Effector memory CD8-positive, alpha-beta T cell (primary cell): ENCODE data around the gene ACTL7A.
"Not testable (repeated sequence)": the region's sequence is repeated elsewhere in the genome, so short reads cannot be mapped to it uniquely, and the experiment has no call there.

Experiments
- ATAC-seq: fragments of 150-1000 bp; cut with Tn5 transposase; replicated peaks from 2 replicates; pipeline ENCODE4 v1.10.0; 2021; ENCODE audit warnings: mild to moderate bottlenecking, moderate library complexity
- DNase-seq, 3 experiments: peaks; one replicate each; pipeline ENCODE4 v3.0.0; 2021
- H3K27ac Mint-ChIP-seq, 2 donors: one replicate each; pipeline ENCODE4 v1.8.0; 2022; ENCODE audit warnings: mild to moderate bottlenecking in 2 of 2, mixed read lengths in 2 of 2, moderate library complexity in 2 of 2
- H3K27me3 Mint-ChIP-seq, 2 donors: one replicate each; pipeline ENCODE4 v1.8.0; 2022; ENCODE audit warnings: mixed read lengths in 2 of 2
- H3K36me3 Mint-ChIP-seq: one replicate; pipeline ENCODE4 v1.8.0; 2022; ENCODE audit warnings: mild to moderate bottlenecking, moderate library complexity, mixed read lengths; ENCODE audit not compliant: insufficient read depth
- H3K4me1 Mint-ChIP-seq, 2 donors: one replicate each; pipeline ENCODE4 v1.8.0; 2022; ENCODE audit warnings: low read depth in 2 of 2, mixed read lengths in 2 of 2
- H3K4me3 Mint-ChIP-seq, 2 donors: one replicate each; pipeline ENCODE4 v1.8.0; 2022; ENCODE audit warnings: mild to moderate bottlenecking in 2 of 2, mixed read lengths in 2 of 2, moderate library complexity in 2 of 2
- H3K9me3 Mint-ChIP-seq, 2 donors: one replicate each; pipeline ENCODE4 v1.8.0; 2022; ENCODE audit warnings: mixed read lengths in 2 of 2

ACTL7A gene

DNA sequence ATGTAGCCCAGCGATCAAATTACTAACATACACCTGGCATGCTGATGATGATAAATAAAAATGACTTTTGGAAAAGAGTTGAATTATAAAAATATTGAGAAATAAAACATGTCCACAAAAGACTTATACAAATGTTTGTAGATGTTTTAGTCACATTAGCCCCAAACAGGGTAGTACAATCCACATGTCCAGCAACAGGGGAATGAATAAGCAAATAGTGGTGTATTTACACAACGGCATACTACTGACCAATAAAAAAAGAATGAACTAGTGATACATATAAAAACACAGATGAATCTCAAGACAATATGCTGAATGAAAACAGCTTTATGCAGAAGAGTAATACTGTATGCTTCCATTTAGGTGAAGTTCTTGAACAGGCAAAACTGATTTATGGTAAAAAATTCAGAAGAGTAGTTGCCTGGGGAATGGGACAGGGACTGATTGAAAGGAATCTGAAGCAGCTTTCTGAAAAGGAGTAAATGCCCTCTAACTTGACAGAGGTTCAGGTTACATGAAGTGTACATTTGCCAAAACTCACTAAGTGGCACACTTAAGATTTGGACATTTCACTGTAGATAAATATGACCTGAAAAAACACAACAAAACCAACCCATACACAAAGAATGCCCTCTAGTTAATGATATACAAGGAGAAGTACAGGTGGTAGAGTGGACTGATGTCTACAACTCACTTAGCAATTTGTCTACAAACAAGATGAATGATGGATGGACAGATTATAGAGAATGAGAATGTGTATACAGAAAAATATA is 35.4 kb downstream of the ACTL7A start:
- Mint-ChIP-seq H3K27me3 (no peaks in the 10 kb centered on the region), H3K36me3 (peaks cover 78% of the 10 kb centered on the region), H3K27ac (no peak overlapping the region), H3K4me1 (no peaks in the 10 kb centered on the region), H3K9me3 (no peaks in the 10 kb centered on the region), H3K4me3 (no peak overlapping the region)
- DNase-seq (no peak), ATAC-seq (no peak)

GRCh38 chr9:108899023-108899695 is 37.1 kb downstream of the ACTL7A start:
- H3K4me1 Mint-ChIP-seq, H3K4me3 Mint-ChIP-seq, H3K27me3 Mint-ChIP-seq, DNase-seq, ATAC-seq, H3K9me3 Mint-ChIP-seq: not testable (repeated sequence)
- Mint-ChIP-seq H3K36me3 (peaks cover 78% of the 10 kb centered on the region), H3K27ac (peak overlapping the region in 1 of 2 donors; percentile 41)

DNA sequence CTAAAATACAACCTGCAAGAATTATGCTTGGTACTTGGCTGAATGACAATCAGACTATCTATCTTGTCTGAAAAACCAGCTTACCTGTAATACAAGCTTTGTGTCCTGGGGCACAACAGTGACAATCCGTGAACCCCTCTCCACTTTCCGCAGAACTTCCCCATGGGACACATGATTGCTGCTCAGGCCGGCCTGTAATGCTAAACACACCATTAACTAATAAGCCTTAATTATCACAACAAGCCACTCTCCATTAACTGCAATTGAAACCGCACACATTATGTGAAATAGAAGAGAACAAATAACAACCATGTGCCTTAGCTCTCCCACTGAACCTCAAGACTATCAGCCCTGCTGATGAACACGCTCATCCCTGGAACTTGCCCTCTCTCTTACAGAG is 38.1 kb downstream of the ACTL7A start:
- Mint-ChIP-seq H3K27me3 (no peaks in the 10 kb centered on the region), H3K9me3 (no peaks in the 10 kb centered on the region), H3K27ac (peak overlapping the region; percentile 11 to 55), H3K4me1 (no peaks in the 10 kb centered on the region), H3K36me3 (peaks cover 76% of the 10 kb centered on the region), H3K4me3 (no peak overlapping the region)
- no peak for ATAC-seq
- DNase-seq: no peak

DNA sequence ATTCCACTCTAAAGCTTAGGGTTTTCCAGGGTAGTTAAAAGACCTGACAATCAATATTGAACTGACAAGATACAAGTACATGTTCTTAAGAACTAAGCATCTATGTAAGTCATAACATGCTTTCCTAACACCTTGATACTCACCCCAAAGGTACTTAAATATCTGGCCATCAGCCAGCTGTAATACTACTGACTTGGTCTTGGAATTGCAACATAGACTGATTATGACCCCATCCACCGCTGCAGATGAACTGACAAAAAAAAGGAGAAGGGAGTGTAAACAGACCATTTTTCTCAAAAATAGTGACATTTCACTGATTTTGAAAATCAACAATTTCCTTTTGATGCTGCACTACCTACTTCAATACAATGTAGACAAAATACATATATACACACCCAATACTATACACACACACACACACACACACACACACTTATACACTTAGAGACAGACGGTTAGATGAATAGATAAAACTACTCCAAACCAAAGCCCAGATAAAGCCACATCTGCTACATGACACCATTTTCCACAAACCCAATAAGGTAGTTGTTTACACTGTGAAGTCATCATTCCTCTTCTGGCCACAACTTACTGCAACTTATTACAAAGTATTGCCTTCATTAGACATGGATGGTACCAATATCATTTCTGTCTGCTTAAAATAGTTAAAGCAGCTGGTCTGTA is 41.5 kb downstream of the ACTL7A start:
- no peaks in the 10 kb centered on the region for H3K27me3 Mint-ChIP-seq
- peaks cover 73% of the 10 kb centered on the region for H3K36me3 Mint-ChIP-seq
- no peak overlapping the region for H3K4me3 Mint-ChIP-seq
- H3K4me1 Mint-ChIP-seq: no peaks in the 10 kb centered on the region
- H3K27ac Mint-ChIP-seq: no peak overlapping the region
- no peak for DNase-seq
- ATAC-seq: no peak
- H3K9me3 Mint-ChIP-seq: no peaks in the 10 kb centered on the region

- Mint-ChIP-seq H3K4me3 (no peak overlapping the region), H3K27me3 (no peaks in the 10 kb centered on the region), H3K36me3 (peaks cover 73% of the 10 kb centered on the region), H3K4me1 (no peaks in the 10 kb centered on the region), H3K27ac (no peak overlapping the region), H3K9me3 (no peaks in the 10 kb centered on the region)
- ATAC-seq (no peak), DNase-seq (no peak)
Observed at GRCh38 chr9:108904161-108904560, 42.1 kb downstream of the ACTL7A start.

- Mint-ChIP-seq H3K4me1 (peaks cover 0 to 2% of the 10 kb centered on the region in 2 donors), H3K4me3 (no peak overlapping the region), H3K27ac (no peak overlapping the region), H3K36me3 (peaks cover 68% of the 10 kb centered on the region), H3K9me3 (no peaks in the 10 kb centered on the region), H3K27me3 (no peaks in the 10 kb centered on the region)
- DNase-seq (no peak), ATAC-seq (no peak)
Observed at GRCh38 chr9:108905494-108905893, 43.4 kb downstream of the ACTL7A start.

- peak overlapping the region; percentile 85 for H3K27ac Mint-ChIP-seq
- peaks cover 68% of the 10 kb centered on the region for H3K36me3 Mint-ChIP-seq
- no peaks in the 10 kb centered on the region for H3K27me3 Mint-ChIP-seq
Observed at GRCh38 chr9:108910402-108910801, 48.3 kb downstream of the ACTL7A start.

DNA sequence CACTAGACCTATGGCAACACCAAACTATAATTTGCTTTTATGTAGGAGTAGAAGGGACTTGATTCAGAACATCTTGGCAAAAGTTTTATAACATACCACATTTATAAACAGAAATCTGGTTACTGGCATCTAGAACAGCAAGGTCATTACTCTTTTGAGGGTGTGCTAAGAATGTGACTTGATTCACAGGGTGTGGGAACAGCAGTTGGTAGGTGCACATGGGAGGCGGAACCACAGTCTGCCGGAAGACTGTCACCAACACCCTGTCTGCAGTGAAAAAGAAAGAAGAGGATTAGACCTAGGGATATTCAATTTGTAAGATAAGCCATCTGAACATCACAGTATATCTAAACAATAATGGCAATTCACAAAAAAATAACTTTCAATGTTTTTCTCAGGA is 48.8 kb downstream of the ACTL7A start:
- Mint-ChIP-seq H3K4me3 (no peak overlapping the region), H3K9me3 (no peaks in the 10 kb centered on the region), H3K36me3 (peaks cover 70% of the 10 kb centered on the region), H3K27me3 (no peaks in the 10 kb centered on the region), H3K27ac (peak overlapping the region; percentile 85), H3K4me1 (peaks cover 9 to 16% of the 10 kb centered on the region in 2 donors)
- peak; percentile 32 for ATAC-seq
- DNase-seq: no peak

More at GRCh38 chr9:108910402-108910801, 48.3 kb downstream of the ACTL7A start:
- no peak for DNase-seq
- Mint-ChIP-seq H3K4me1 (peaks cover 9 to 16% of the 10 kb centered on the region in 2 donors), H3K9me3 (no peaks in the 10 kb centered on the region), H3K4me3 (no peak overlapping the region)
- ATAC-seq: no peak

DNA sequence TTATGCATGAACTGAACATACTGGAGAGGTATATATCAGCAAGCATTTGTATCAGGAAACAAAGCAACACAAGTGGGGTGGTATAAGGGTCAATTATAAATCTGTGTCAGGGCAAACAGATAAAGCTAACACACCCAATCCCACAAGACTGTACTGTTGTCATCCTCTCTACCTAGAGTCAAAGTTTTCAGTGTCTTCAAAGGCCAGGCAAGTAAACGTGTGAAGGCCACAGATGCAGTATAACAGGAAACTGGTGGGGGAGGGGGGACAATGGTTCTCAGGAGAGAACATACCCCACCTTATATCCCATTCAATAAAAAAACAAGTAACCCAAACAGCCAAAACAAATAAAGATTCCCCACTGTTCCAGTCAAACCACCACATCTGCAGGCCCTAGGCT is 49.8 kb downstream of the ACTL7A start:
- H3K4me1 Mint-ChIP-seq: peaks cover 9 to 16% of the 10 kb centered on the region in 2 donors
- peak overlapping the region in 1 of 2 donors; percentile 43 for H3K4me3 Mint-ChIP-seq
- H3K36me3 Mint-ChIP-seq: peaks cover 70% of the 10 kb centered on the region
- ATAC-seq (peak; percentile 78), DNase-seq (no peak)
- H3K9me3 Mint-ChIP-seq: no peaks in the 10 kb centered on the region
- peak overlapping the region; percentile 85 for H3K27ac Mint-ChIP-seq
- no peaks in the 10 kb centered on the region for H3K27me3 Mint-ChIP-seq
